K562 (cell line): ENCODE measurements around the gene TAS2R1.

Source experiments
- BACH1 ChIP-seq: fragments of 200-800 bp; sonication (Bioruptor generic); IDR thresholded peaks from 2 replicates; pipeline ENCODE4 v1.6.1; 2016; ENCODE audit warnings: missing genetic modification characterization, missing compliant biosample characterization
- BHLHE40 ChIP-seq: IDR thresholded peaks from 2 replicates; pipeline ENCODE4 v1.6.1; 2011; ENCODE audit warnings: low read length, improper control_type of control experiment
- CTCF ChIP-seq, 3 experiments: IDR thresholded peaks in 2 of 3; conservative IDR thresholded peaks in 1 of 3; 2 replicates each; pipeline ENCODE4 v1.5.1; 2011 to 2012; ENCODE audit warnings: low read length in 3 of 3, mild to moderate bottlenecking in 3 of 3, control low read depth in 2 of 3, improper control_type of control experiment in 1 of 3, inconsistent platforms in 1 of 3, low read depth in 1 of 3, mixed read lengths in 1 of 3, moderate library complexity in 1 of 3; ENCODE audit not compliant: insufficient read depth in 2 of 3
- FOXP1 ChIP-seq: sonication (generic); formaldehyde crosslinking; IDR thresholded peaks from 2 replicates; pipeline ENCODE4 v1.8.0; 2022; ENCODE audit warnings: mild to moderate bottlenecking, missing genetic modification reagents
- HDAC6 ChIP-seq: IDR thresholded peaks from 2 replicates; pipeline ENCODE4 v1.6.1; 2012; ENCODE audit warnings: low read depth, mild to moderate bottlenecking, control low read depth, inconsistent platforms, low read length, moderate library complexity
- HDGF ChIP-seq: fragments of 450-650 bp; IDR thresholded peaks from 2 replicates; pipeline ENCODE4 v1.6.1; 2016
- HLTF ChIP-seq: fragments of 450-650 bp; IDR thresholded peaks from 2 replicates; pipeline ENCODE4 v1.6.1; 2016
- PREB ChIP-seq: sonication (generic); formaldehyde crosslinking; IDR thresholded peaks from 2 replicates; pipeline ENCODE4 v1.8.1; 2023; ENCODE audit warnings: mild to moderate bottlenecking, missing genetic modification reagents
- SIN3A ChIP-seq, 2 experiments: fragments of 150-350 bp in 1 of 2; IDR thresholded peaks; 2 replicates each; pipeline ENCODE4 v1.6.1; 2011 to 2016; ENCODE audit warnings: borderline replicate concordance in 2 of 2, low read depth in 2 of 2, low read length in 2 of 2, mild to moderate bottlenecking in 2 of 2, moderate library complexity in 2 of 2; ENCODE audit not compliant: control insufficient read depth in 1 of 2
- SMAD1 ChIP-seq: fragments of 150-350 bp; IDR thresholded peaks from 2 replicates; pipeline ENCODE4 v1.6.1; 2014; ENCODE audit warnings: low read length, low read depth; ENCODE audit not compliant: partially characterized antibody
- SMC3 ChIP-seq: conservative IDR thresholded peaks from 2 replicates; pipeline ENCODE4 v1.6.1; 2011; ENCODE audit warnings: low read depth, low read length, improper control_type of control experiment; ENCODE audit not compliant: insufficient read depth
- ZNF561 ChIP-seq: fragments of 450-650 bp; formaldehyde crosslinking; conservative IDR thresholded peaks from 2 replicates; pipeline ENCODE4 v1.4.0; 2020; ENCODE audit warnings: mild to moderate bottlenecking, moderate library complexity
- ZNF668 ChIP-seq: fragments of 250-450 bp; sonication (Bioruptor Pico); IDR thresholded peaks from 2 replicates; pipeline ENCODE4 v1.8.0; 2022; ENCODE audit warnings: mild to moderate bottlenecking, inconsistent platforms
- ZNF740 ChIP-seq, 3 experiments: fragments of 200-800 bp in 1 of 3; sonication (Bioruptor generic) in 1 of 3; sonication (generic) in 1 of 3; formaldehyde crosslinking in 1 of 3; IDR thresholded peaks; 2 replicates each; pipeline versions ENCODE4 v1.6.1 to v1.8.0; 2016 to 2022; ENCODE audit warnings: mild to moderate bottlenecking in 2 of 3, missing compliant biosample characterization in 2 of 3, missing genetic modification characterization in 2 of 3, missing genetic modification reagents in 1 of 3

GRCh38 chr5:9604416-9604815 lies 25.7 kb downstream of the TAS2R1 start:
- no peak for TF ChIP-seq HLTF
- no peak for TF ChIP-seq HDAC6
- no peak for TF ChIP-seq CTCF (IDR thresholded peaks at IDR 0.05 in 2 of 3, conservative IDR thresholded peaks at IDR 0.05 in 1 of 3; ENCODE audit: insufficient read depth in 2 of 3, low read depth in 1 of 3, low read length in 3 of 3)
- TF ChIP-seq HDGF, result no peak
- no peak for TF ChIP-seq SMC3
- TF ChIP-seq SIN3A (IDR thresholded peaks at IDR 0.05; ENCODE audit: borderline replicate concordance in 2 of 2, control insufficient read depth in 1 of 2, low read depth in 2 of 2, low read length in 2 of 2), result no peak
- TF ChIP-seq BHLHE40, result no peak
- TF ChIP-seq ZNF668 (CRISPR knock-in tag), result no peak
- TF ChIP-seq ZNF561 (CRISPR knock-in tag), result no peak
- no peak for TF ChIP-seq FOXP1 (CRISPR knock-in tag)
- no peak for TF ChIP-seq SMAD1
- TF ChIP-seq BACH1 (tag), result no peak
- TF ChIP-seq PREB, result no peak
- no peak for TF ChIP-seq ZNF740 (CRISPR knock-in tag; IDR thresholded peaks at IDR 0.05)
- TF ChIP-seq ZNF740 (tag; IDR thresholded peaks at IDR 0.05), result no peak
